ENCODE results near the gene PPP1R1B.

GRCh38 chr17:39674179-39674578, 47.4 kb downstream of the PPP1R1B start:
- TF ChIP-seq CTCF (IDR thresholded peaks at IDR 0.05) (no peak), POLR2A (IDR thresholded peaks at IDR 0.05) (no peak)
